GM23248 (cell line): ENCODE data around the gene KRT24. TPM values are rescaled to one million over a fixed set of nuclear protein-coding genes. Genes with fewer than 3 reads are reported as not detected.
"Not testable (repeated sequence)": the region's sequence is repeated elsewhere in the genome, so short reads cannot be mapped to it uniquely, and the experiment has no call there.

Source experiments
- DNase-seq: peaks from one replicate; pipeline ENCODE4 v3.0.0-alpha.2; 2015
- H2AFZ ChIP-seq: fragments of 200-600 bp; sonication (generic); 2 replicates; pipeline ENCODE4 v1.6.1; 2016; ENCODE audit warnings: antibody characterized with exemption
- H3F3A ChIP-seq: fragments of 200-600 bp; sonication (generic); 2 replicates; pipeline ENCODE4 v1.6.1; 2016; ENCODE audit warnings: mild to moderate bottlenecking, antibody characterized with exemption, mixed run types; ENCODE audit not compliant: insufficient read depth
- H3K27ac ChIP-seq: fragments of 200-600 bp; sonication (generic); 2 replicates; pipeline ENCODE4 v1.5.1; 2016; ENCODE audit warnings: mild to moderate bottlenecking
- H3K27me3 ChIP-seq: fragments of 200-600 bp; sonication (generic); replicated peaks from 2 replicates; pipeline ENCODE4 v1.6.1; 2016; ENCODE audit warnings: mild to moderate bottlenecking; ENCODE audit not compliant: insufficient read depth
- H3K36me3 ChIP-seq: fragments of 200-600 bp; sonication (generic); 2 replicates; pipeline ENCODE4 v1.6.1; 2016; ENCODE audit warnings: low read depth, mild to moderate bottlenecking
- H3K4me1 ChIP-seq: fragments of 200-600 bp; sonication (generic); 2 replicates; pipeline ENCODE4 v1.6.1; 2016; ENCODE audit warnings: mild to moderate bottlenecking; ENCODE audit not compliant: insufficient read depth
- H3K4me2 ChIP-seq: fragments of 200-600 bp; sonication (generic); one replicate; pipeline ENCODE4 v1.6.1; 2016; ENCODE audit warnings: mild to moderate bottlenecking; ENCODE audit not compliant: unreplicated experiment
- H3K4me3 ChIP-seq: fragments of 200-600 bp; sonication (generic); 2 replicates; pipeline ENCODE4 v1.5.1; 2016; ENCODE audit warnings: mild to moderate bottlenecking
- H3K79me2 ChIP-seq: fragments of 200-600 bp; sonication (generic); 2 replicates; pipeline ENCODE4 v1.6.1; 2016; ENCODE audit warnings: mild to moderate bottlenecking; ENCODE audit not compliant: insufficient read depth
- H3K9ac ChIP-seq: fragments of 200-600 bp; sonication (generic); 2 replicates; pipeline ENCODE4 v1.6.1; 2016; ENCODE audit warnings: mild to moderate bottlenecking
- H3K9me2 ChIP-seq: fragments of 200-600 bp; sonication (generic); 2 replicates; pipeline ENCODE4 v1.6.1; 2016; ENCODE audit warnings: mixed run types, mild to moderate bottlenecking, moderate library complexity; ENCODE audit not compliant: insufficient read depth
- H3K9me3 ChIP-seq: fragments of 200-600 bp; sonication (generic); one replicate; pipeline ENCODE4 v1.6.1; 2017; ENCODE audit warnings: low read depth
- H4K20me1 ChIP-seq: fragments of 200-600 bp; sonication (generic); 2 replicates; pipeline ENCODE4 v1.6.0; 2016; ENCODE audit not compliant: insufficient read depth
- EZH2 ChIP-seq: fragments of 200-600 bp; sonication (generic); IDR thresholded peaks from 2 replicates; pipeline ENCODE4 v1.6.1; 2018; ENCODE audit warnings: antibody characterized with exemption, mild to moderate bottlenecking; ENCODE audit not compliant: insufficient read depth, poor library complexity, severe bottlenecking
- EZH2phosphoT487 ChIP-seq: fragments of 200-600 bp; sonication (generic); IDR thresholded peaks from 2 replicates; pipeline ENCODE4 v1.6.1; 2018; ENCODE audit warnings: antibody characterized with exemption, moderate library complexity, mild to moderate bottlenecking, low read depth; ENCODE audit not compliant: insufficient read depth
- WGBS, 2 experiments: methylation state at CpG; one replicate each; pipeline ENCODE4 v1.1.6; 2015 to 2017; ENCODE audit warnings: low lambda C conversion rate in 2 of 2, low coverage in 1 of 2; ENCODE audit errors: missing lambda C conversion rate in 2 of 2; 5-methylcytosine and 5-hydroxymethylcytosine counted together
- in situ Hi-C: fragments of 300-500 bp; cut with MboI; formaldehyde crosslinking; loops from 2 replicates; pipeline ENCODE4 v1.15.0; 2020
- polyA plus RNA-seq: library from polyadenylated mRNA; unstranded; fragments of >200 nt; fragmentation: Nextera tagmentation; extraction: Ambion mirVana; gene quantifications from 2 replicates; pipeline ENCODE4 v1.2.1, GENCODE V29; 2016
- total RNA-seq: library from RNA; depleted of rRNA; stranded (reverse); fragments of >200 nt; shearing (Covaris generic); gene quantifications from 2 replicates; pipeline ENCODE4 v1.2.3, GENCODE V29; 2014; rRNA removed

The KRT24 gene
- not detected in 2 replicates for total RNA-seq
- not detected in 2 replicates for polyA plus RNA-seq

- H2AFZ ChIP-seq: no peak within 1 kb of the TSS
- H3K9ac ChIP-seq: no peak within 1 kb of the TSS
- TF ChIP-seq EZH2phosphoT487: no peak
- no peak for TF ChIP-seq EZH2
- no peaks in the 10 kb centered on the region for H3F3A ChIP-seq
- no peak for DNase-seq
- no peak within 1 kb of the TSS for H3K4me2 ChIP-seq
- no peak within 1 kb of the TSS for H3K27ac ChIP-seq
- H3K9me2 ChIP-seq: no peaks in the 10 kb centered on the region
- no peaks in the 10 kb centered on the region for H4K20me1 ChIP-seq
- peaks cover 58% of the 10 kb centered on the region for H3K27me3 ChIP-seq
- no peaks in the 10 kb centered on the region for H3K36me3 ChIP-seq
- in situ Hi-C loops: no loop called here
- H3K9me3 ChIP-seq: no peaks in the 10 kb centered on the region
- no peaks in the 10 kb centered on the region for H3K79me2 ChIP-seq
- H3K4me1 ChIP-seq: no peaks in the 10 kb centered on the region
- WGBS, 2 experiments: 56 to 57% methylated on average over 7 of the region's 7 CpGs
- H3K4me3 ChIP-seq: no peak within 1 kb of the TSS
These were observed at the start of gene KRT24 for GRCh38 chr17:40703652-40704051. TSS of gene KRT24 (minus strand) at chr17:40703752. CDS start at chr17:40703693, 59 bp downstream.

DNA sequence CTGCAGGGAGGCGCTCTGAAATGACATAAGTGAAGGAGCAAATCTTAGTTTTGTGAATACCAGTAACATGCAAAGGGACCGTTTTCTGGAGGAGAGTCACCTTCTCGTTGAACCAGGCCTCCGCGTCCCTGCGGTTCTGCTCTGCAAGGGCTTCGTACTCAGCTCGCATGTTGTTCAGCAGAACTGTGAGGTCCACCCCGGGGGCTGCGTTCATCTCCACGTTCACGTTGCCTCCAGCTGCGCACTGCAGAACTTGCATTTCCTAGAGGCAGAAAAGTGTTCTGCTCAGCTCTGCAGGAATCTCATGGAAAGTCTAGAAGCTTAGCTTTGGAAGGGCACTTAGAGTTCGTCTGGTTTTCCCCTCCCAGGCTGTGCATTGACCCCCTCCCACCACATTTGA is 47.5 kb upstream of the KRT24 start:
- H4K20me1 ChIP-seq: no peaks in the 10 kb centered on the region
- in situ Hi-C loops: no loop called here
- no peak overlapping the region for H3K4me3 ChIP-seq
- DNase-seq: no peak
- no peak overlapping the region for H3K4me2 ChIP-seq
- H3K4me1 ChIP-seq: no peaks in the 10 kb centered on the region
- no peaks in the 10 kb centered on the region for H3K79me2 ChIP-seq
- H3K27me3 ChIP-seq: peaks cover 32% of the 10 kb centered on the region
- H3K36me3 ChIP-seq: no peaks in the 10 kb centered on the region
- no peaks in the 10 kb centered on the region for H3F3A ChIP-seq
- H3K27ac ChIP-seq: no peak overlapping the region
- no peak overlapping the region for H3K9ac ChIP-seq
- TF ChIP-seq EZH2phosphoT487: no peak
- TF ChIP-seq EZH2: no peak
- WGBS, 2 experiments: 67% methylated on average over 14 of the region's 14 CpGs
- no peak overlapping the region for H2AFZ ChIP-seq
- H3K9me3 ChIP-seq: no peaks in the 10 kb centered on the region
- H3K9me2 ChIP-seq: no peaks in the 10 kb centered on the region

DNA sequence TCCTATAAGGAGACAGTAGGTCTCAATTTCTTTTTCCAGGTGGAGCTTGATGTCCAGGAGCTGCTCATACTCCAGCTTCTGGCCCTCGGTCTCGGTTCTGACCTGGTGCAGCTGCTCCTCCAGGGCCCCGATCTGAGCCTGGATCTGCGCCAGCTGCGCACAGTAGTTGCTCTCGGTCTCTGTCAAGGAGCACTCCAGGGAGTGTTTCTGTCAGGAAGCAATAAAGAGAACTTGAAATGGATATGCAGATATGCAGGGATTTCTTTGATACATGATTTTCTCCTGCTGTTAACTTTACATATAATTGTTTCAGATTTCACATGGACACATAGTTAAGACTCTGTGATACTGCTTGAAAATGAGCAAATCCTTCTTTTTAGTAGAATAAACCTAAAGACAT is 46.8 kb upstream of the KRT24 start:
- H3K9ac ChIP-seq: no peak overlapping the region
- no peaks in the 10 kb centered on the region for H3F3A ChIP-seq
- H3K4me3 ChIP-seq: no peak overlapping the region
- no peaks in the 10 kb centered on the region for H3K9me2 ChIP-seq
- no peaks in the 10 kb centered on the region for H3K36me3 ChIP-seq
- no peaks in the 10 kb centered on the region for H3K9me3 ChIP-seq
- H2AFZ ChIP-seq: no peak overlapping the region
- no peaks in the 10 kb centered on the region for H4K20me1 ChIP-seq
- WGBS, 2 experiments: 68 to 69% methylated on average over 6 of the region's 6 CpGs
- in situ Hi-C loops: no loop called here
- DNase-seq: no peak
- H3K79me2 ChIP-seq: no peaks in the 10 kb centered on the region
- no peak overlapping the region for H3K4me2 ChIP-seq
- peaks cover 33% of the 10 kb centered on the region for H3K27me3 ChIP-seq
- H3K4me1 ChIP-seq: no peaks in the 10 kb centered on the region
- no peak for TF ChIP-seq EZH2phosphoT487
- no peak for TF ChIP-seq EZH2
- H3K27ac ChIP-seq: no peak overlapping the region

DNA sequence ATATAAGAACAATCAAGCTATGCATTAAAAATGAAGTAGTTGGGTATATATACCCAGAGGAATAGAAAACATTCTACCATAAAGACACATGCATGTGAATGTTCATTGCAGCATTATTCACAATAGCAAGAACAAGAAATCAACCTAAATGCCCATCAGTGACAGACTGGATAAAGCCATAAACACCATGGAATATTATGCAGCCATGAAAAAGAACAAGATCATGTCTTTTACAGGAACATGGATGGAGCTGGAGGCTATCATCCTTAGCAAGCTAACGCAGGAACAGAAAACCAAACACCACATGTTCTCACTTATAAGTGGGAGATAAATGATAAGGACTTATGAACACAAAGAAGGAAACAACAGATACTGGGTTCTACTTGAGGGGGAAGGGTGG is 45.1 kb upstream of the KRT24 start:
- H3K27ac ChIP-seq, H2AFZ ChIP-seq, H3F3A ChIP-seq, H3K79me2 ChIP-seq, H3K4me1 ChIP-seq, DNase-seq, H3K9me2 ChIP-seq, in situ Hi-C loops, H3K4me3 ChIP-seq, H3K36me3 ChIP-seq, H3K9ac ChIP-seq, H3K9me3 ChIP-seq, H3K4me2 ChIP-seq, H4K20me1 ChIP-seq: not testable (repeated sequence)
- peaks cover 44% of the 10 kb centered on the region for H3K27me3 ChIP-seq
- 15 to 22% methylated on average over 1 of the region's 1 CpG for WGBS, 2 experiments

- in situ Hi-C loops: no loop called here
- Histone ChIP-seq H3K4me1 (no peaks in the 10 kb centered on the region), H3K36me3 (no peaks in the 10 kb centered on the region), H3K79me2 (no peaks in the 10 kb centered on the region), H3K9me2 (no peaks in the 10 kb centered on the region), H3K27me3 (peaks cover 51% of the 10 kb centered on the region), H4K20me1 (no peaks in the 10 kb centered on the region), H3F3A (no peaks in the 10 kb centered on the region), H3K9me3 (no peaks in the 10 kb centered on the region), H3K4me3 (no peak overlapping the region), H3K4me2 (no peak overlapping the region), H3K9ac (no peak overlapping the region), H3K27ac (no peak overlapping the region), H2AFZ (no peak overlapping the region)
- WGBS, 2 experiments: 13 to 16% methylated on average over 4 of the region's 4 CpGs
- DNase-seq: no peak
- TF ChIP-seq EZH2phosphoT487 (no peak), EZH2 (no peak)
These were observed 35.0 kb upstream of the KRT24 start for GRCh38 chr17:40738553-40738952.
